K562 (cell line): Measurements from ENCODE around the gene ABCA1.

Experiments used
- L3MBTL2 ChIP-seq: fragments of 450-650 bp; IDR thresholded peaks from 2 replicates; pipeline ENCODE4 v1.6.1; 2016; ENCODE audit warnings: mild to moderate bottlenecking, moderate library complexity
- YY1 ChIP-seq, 3 experiments: IDR thresholded peaks; 2 replicates each; pipeline ENCODE4 v1.6.1; 2011; ENCODE audit warnings: low read length in 2 of 3, mild to moderate bottlenecking in 2 of 3, moderate library complexity in 2 of 3, borderline replicate concordance in 1 of 3, control low read depth in 1 of 3, low read depth in 1 of 3; ENCODE audit not compliant: insufficient read depth in 3 of 3, insufficient replicate concordance in 2 of 3, control insufficient read depth in 1 of 3, insufficient read length in 1 of 3; ENCODE audit errors: extremely low read depth in 1 of 3
- TF ChIP-seq, protein P1 (sequence below): sonication (generic); formaldehyde crosslinking; IDR thresholded peaks from 2 replicates; pipeline ENCODE4 v1.9.0; 2022; ENCODE audit warnings: mild to moderate bottlenecking, missing genetic modification reagents

DNA sequence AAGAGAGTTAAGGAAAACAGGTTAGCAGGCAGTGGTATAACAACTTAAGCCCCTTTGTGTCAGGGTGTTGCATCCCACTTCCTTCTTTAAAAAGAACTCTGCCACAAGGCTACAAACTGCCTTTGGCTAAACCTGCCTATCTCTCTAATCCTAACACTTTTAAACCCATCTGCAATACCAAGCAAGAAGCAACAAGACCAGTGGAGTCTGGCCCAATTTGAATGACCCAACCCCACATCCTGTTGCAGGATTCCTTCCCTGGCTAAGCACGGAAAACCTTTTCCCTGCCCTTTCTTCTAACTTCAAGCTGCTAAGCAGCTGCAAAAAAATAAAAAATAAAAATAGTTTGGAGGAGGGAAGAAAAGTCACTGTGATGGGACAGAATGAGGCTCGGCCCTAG is 27.1 kb downstream of the ABCA1 start:
- TF ChIP-seq YY1 (IDR thresholded peaks at IDR 0.05; ENCODE audit: borderline replicate concordance in 1 of 3, control insufficient read depth in 1 of 3, extremely low read depth in 1 of 3, insufficient read depth in 3 of 3, insufficient read length in 1 of 3, insufficient replicate concordance in 2 of 3, low read depth in 1 of 3, low read length in 2 of 3) = no peak
- TF ChIP-seq, protein P1, sequence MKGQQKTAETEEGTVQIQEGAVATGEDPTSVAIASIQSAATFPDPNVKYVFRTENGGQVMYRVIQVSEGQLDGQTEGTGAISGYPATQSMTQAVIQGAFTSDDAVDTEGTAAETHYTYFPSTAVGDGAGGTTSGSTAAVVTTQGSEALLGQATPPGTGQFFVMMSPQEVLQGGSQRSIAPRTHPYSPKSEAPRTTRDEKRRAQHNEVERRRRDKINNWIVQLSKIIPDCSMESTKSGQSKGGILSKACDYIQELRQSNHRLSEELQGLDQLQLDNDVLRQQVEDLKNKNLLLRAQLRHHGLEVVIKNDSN (CRISPR knock-in tag) = no peak
- TF ChIP-seq L3MBTL2 = no peak
